ENCODE data around the gene CLBA1. TPM values are rescaled to one million over a fixed set of nuclear protein-coding genes. Genes with fewer than 3 reads are reported as not detected.

Gene CLBA1
- total and polyA plus RNA-seq, 5 donors from 2014 or later: 0.32 to 1.1 (median 0.92) TPM; not detected in 1

DNA sequence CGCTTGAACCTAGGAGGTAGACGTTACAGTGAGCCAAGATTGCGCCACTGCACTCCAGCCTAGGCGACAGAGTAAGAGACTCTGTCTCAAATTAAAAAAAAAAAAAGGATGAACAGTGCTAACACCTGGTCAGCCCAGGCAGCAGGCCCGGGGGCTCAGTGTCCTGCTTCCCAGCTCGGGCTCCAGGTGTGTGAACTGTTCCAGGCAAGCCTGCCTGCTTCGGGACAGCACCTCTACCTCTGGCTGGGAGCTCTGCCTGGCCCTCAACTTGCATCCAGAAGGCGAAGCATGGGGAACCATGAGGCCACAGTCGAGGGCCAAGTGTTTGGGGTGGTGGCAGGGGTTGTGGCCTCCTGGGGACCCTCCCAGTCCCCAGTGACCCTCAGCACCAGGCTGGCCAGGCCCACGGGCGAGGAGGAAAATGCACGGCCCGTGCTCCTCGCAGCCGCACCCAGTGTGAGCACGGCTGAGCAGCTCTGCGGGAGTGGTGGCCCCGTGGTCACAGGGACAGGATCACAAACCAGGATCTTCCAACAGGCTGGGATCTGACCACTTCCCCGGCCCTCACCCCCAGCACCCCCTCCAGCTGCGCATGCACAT is 19.8 kb downstream of the CLBA1 start:
- Mint-ChIP-seq H3K36me3 (peaks cover 8% of the 10 kb centered on the region), H3K9me3 (no peaks in the 10 kb centered on the region), H3K4me3 (no peak overlapping the region), H3K27ac (no peak overlapping the region), H3K27me3 (no peaks in the 10 kb centered on the region), H3K4me1 (peaks cover 0 to 2% (median 0%) of the 10 kb centered on the region in 4 donors)
- H3K9me3 ChIP-seq (ENCODE audit: control insufficient read depth in 2 of 2, low read length in 2 of 2): no peaks in the 10 kb centered on the region
- H3K27me3 ChIP-seq (ENCODE audit: control insufficient read depth, insufficient read depth, low read length): no peaks in the 10 kb centered on the region
- no peak overlapping the region for H3K4me3 ChIP-seq (ENCODE audit: low read depth, low read length)
- H3K36me3 ChIP-seq (ENCODE audit: control insufficient read depth, insufficient read depth, low read length): peaks cover 26% of the 10 kb centered on the region
- ATAC-seq (ENCODE audit: low read depth in 2 of 2) (no peak), DNase-seq (no peak)
- no peaks in the 10 kb centered on the region for H3K4me1 ChIP-seq (ENCODE audit: control insufficient read depth, insufficient read depth, low read length, poor library complexity, severe bottlenecking)
- H3K27ac ChIP-seq (ENCODE audit: insufficient read depth, low read length, poor library complexity, severe bottlenecking): no peak overlapping the region

DNA sequence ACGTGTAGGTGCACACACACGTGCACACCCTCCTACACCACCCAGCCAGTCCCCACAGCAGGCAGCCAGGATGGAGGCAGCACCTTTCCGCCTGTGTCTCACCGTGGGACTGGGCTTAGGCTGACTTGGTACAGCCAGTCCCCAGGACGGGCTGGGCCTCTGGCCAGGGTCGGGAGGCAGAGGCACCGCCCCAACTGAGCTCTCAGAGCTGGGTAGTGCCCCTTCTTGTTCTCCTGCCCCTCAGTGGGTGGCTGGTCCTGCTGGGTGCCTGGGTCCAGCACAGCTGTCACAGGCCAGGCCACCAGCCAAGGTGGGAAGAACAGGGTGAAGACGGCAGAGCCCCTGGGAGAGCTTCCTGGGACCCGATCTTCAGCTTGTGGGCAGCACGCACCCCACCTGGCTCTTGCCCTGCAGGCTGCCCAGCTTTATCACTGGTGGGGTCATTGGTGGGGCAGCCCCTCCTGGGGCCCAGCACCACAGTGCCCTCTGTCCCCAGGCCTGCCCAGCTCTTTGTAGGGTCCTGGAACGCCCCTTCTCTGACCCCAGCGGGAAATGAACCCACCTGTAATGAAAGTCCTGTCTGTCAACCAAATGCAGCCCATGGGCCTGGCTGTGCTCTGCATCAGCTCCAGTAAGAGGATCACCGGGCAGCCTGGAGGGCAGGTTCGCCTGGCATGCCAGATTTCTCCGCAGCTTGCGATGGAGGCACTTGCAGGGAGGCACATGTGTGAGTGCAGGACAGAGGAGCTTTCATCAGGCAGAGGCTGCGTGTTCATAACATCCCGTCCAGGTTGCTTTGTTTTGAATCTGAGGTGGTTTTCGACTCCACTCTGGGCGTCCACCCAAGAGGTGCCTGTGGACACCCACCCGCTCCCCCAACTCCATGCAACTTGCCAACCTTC is 20.6 kb downstream of the CLBA1 start:
- H3K36me3 Mint-ChIP-seq: peaks cover 8% of the 10 kb centered on the region
- Histone ChIP-seq H3K4me1 (ENCODE audit: control insufficient read depth, insufficient read depth, low read length, poor library complexity, severe bottlenecking) (no peaks in the 10 kb centered on the region), H3K4me3 (ENCODE audit: low read depth, low read length) (no peak overlapping the region), H3K9me3 (ENCODE audit: control insufficient read depth in 2 of 2, low read length in 2 of 2) (no peaks in the 10 kb centered on the region), H3K27ac (ENCODE audit: insufficient read depth, low read length, poor library complexity, severe bottlenecking) (no peak overlapping the region), H3K36me3 (ENCODE audit: control insufficient read depth, insufficient read depth, low read length) (peaks cover 34% of the 10 kb centered on the region), H3K27me3 (ENCODE audit: control insufficient read depth, insufficient read depth, low read length) (no peaks in the 10 kb centered on the region)
- no peak overlapping the region for H3K27ac Mint-ChIP-seq
- no peak for ATAC-seq (ENCODE audit: low read depth in 2 of 2)
- peaks cover 0 to 2% (median 0%) of the 10 kb centered on the region in 4 donors for H3K4me1 Mint-ChIP-seq
- H3K9me3 Mint-ChIP-seq: no peaks in the 10 kb centered on the region
- H3K4me3 Mint-ChIP-seq: no peak overlapping the region
- H3K27me3 Mint-ChIP-seq: no peaks in the 10 kb centered on the region
- no peak for DNase-seq

DNA sequence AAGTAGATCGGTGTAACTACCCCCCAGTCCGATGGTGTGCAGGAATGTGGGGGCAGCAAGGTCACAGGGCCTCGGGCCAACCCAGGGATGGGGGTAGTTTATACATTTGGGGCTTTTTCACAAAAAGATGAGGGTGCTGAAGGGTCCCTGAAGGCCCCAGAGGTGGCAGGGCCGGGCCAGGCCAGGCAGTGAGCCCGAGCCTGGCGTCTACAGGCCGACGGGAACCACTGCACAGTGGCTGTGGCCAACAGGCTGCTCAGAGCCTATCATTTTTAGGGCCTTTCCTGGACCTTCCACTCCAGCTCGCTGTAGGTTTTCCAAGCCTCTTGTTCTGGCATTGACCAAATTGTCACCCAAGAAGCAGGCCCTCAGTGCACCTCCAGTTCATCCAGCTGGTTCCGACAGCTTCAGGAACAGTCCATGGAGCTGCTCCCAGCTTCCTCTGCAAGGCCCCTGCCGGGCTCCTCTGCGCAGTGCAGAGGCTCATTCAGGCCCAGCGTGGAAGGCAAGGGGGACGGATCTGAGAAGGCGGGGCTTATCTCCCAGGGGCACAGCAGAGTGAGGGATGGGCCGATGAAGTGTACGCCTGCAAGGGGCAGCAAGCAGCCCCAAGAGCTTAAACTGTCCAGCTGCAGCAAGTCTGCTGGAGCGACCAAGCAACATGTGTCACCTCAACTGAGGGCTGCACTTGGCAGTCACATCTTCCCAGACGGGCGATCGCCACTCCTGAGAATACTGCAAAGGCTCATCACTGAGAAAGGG is 21.4 kb downstream of the CLBA1 start:
- H3K4me3 Mint-ChIP-seq: no peak overlapping the region
- peaks cover 8% of the 10 kb centered on the region for H3K36me3 Mint-ChIP-seq
- H3K4me1 ChIP-seq (ENCODE audit: control insufficient read depth, insufficient read depth, low read length, poor library complexity, severe bottlenecking): peaks cover 3% of the 10 kb centered on the region
- no peak overlapping the region for H3K27ac Mint-ChIP-seq
- H3K9me3 ChIP-seq (ENCODE audit: control insufficient read depth in 2 of 2, low read length in 2 of 2): no peaks in the 10 kb centered on the region
- no peak overlapping the region for H3K4me3 ChIP-seq (ENCODE audit: low read depth, low read length)
- H3K9me3 Mint-ChIP-seq: no peaks in the 10 kb centered on the region
- DNase-seq: no peak
- H3K4me1 Mint-ChIP-seq: peaks cover 0 to 5% (median under 1%) of the 10 kb centered on the region in 4 donors
- H3K27me3 Mint-ChIP-seq: no peaks in the 10 kb centered on the region
- H3K27me3 ChIP-seq (ENCODE audit: control insufficient read depth, insufficient read depth, low read length): no peaks in the 10 kb centered on the region
- ATAC-seq (ENCODE audit: low read depth in 2 of 2): no peak
- H3K27ac ChIP-seq (ENCODE audit: insufficient read depth, low read length, poor library complexity, severe bottlenecking): no peak overlapping the region
- peaks cover 40% of the 10 kb centered on the region for H3K36me3 ChIP-seq (ENCODE audit: control insufficient read depth, insufficient read depth, low read length)

DNA sequence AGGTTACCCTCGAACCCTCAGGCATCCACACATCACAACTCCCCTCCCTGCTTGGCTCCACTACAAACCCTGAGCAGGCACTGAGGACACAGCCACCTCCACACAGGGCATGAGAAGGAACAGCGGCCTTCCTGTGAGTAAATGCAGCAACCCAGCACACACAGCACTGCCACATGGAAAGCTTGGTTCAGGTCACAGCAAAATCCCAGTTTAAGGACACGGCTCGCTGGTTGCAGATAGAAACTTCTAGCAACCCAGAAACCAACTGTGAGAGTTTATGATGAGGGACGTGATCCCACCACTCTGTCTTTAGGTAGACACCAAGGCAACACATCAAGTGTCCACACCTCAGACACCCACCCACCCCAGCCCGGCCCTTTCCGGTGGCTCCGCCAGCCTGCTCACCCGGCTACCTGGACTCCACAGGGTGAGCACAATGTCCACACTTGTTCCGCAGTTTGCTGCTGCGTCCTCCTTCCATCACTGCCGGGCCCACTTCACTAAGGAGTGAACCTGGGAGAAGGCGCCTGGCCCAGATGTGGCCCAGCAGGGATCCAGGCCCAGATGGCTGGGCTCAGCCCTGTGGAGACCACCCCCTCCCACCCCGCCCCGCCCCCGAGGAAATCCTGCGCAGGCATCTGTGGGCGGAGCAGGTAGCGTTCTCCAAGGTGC is 22.1 kb downstream of the CLBA1 start:
- Histone ChIP-seq H3K36me3 (ENCODE audit: control insufficient read depth, insufficient read depth, low read length) (peaks cover 40% of the 10 kb centered on the region), H3K27ac (ENCODE audit: insufficient read depth, low read length, poor library complexity, severe bottlenecking) (no peak overlapping the region), H3K9me3 (ENCODE audit: control insufficient read depth in 2 of 2, low read length in 2 of 2) (no peaks in the 10 kb centered on the region), H3K27me3 (ENCODE audit: control insufficient read depth, insufficient read depth, low read length) (no peaks in the 10 kb centered on the region), H3K4me1 (ENCODE audit: control insufficient read depth, insufficient read depth, low read length, poor library complexity, severe bottlenecking) (peaks cover 7% of the 10 kb centered on the region), H3K4me3 (ENCODE audit: low read depth, low read length) (no peak overlapping the region)
- no peak for ATAC-seq (ENCODE audit: low read depth in 2 of 2)
- Mint-ChIP-seq H3K4me3 (no peak overlapping the region), H3K27me3 (no peaks in the 10 kb centered on the region), H3K36me3 (peaks cover 8% of the 10 kb centered on the region), H3K4me1 (peaks cover 0 to 11% (median 1%) of the 10 kb centered on the region in 4 donors), H3K27ac (no peak overlapping the region), H3K9me3 (no peaks in the 10 kb centered on the region)
- no peak for DNase-seq

DNA sequence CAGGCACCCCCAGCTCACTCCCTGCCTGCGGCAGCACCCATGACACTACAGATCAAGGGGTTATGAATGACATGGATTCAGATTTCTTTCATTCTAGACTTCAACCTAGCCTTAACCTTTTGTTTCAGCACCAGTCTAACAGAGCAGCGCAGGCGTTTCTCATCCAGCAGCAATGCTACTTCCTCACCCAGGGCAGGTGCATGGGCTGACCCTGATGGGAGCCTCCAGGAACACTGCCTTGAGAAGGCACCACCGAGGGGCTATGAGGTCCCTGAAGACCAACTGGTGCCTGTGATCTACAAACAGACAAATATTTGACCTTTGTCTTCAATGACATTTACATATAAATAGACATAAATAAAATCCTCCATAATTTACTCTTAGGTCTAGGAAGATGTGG is 24.5 kb downstream of the CLBA1 start:
- no peak for DNase-seq
- Mint-ChIP-seq H3K4me1 (peaks cover 7 to 33% (median 20%) of the 10 kb centered on the region in 4 donors), H3K36me3 (peaks cover 12% of the 10 kb centered on the region), H3K27ac (no peak overlapping the region), H3K9me3 (no peaks in the 10 kb centered on the region), H3K4me3 (no peak overlapping the region), H3K27me3 (no peaks in the 10 kb centered on the region)
- H3K27me3 ChIP-seq (ENCODE audit: control insufficient read depth, insufficient read depth, low read length): no peaks in the 10 kb centered on the region
- peaks cover 40% of the 10 kb centered on the region for H3K36me3 ChIP-seq (ENCODE audit: control insufficient read depth, insufficient read depth, low read length)
- H3K27ac ChIP-seq (ENCODE audit: insufficient read depth, low read length, poor library complexity, severe bottlenecking): no peak overlapping the region
- no peaks in the 10 kb centered on the region for H3K9me3 ChIP-seq (ENCODE audit: control insufficient read depth in 2 of 2, low read length in 2 of 2)
- H3K4me3 ChIP-seq (ENCODE audit: low read depth, low read length): no peak overlapping the region
- peaks cover 21% of the 10 kb centered on the region for H3K4me1 ChIP-seq (ENCODE audit: control insufficient read depth, insufficient read depth, low read length, poor library complexity, severe bottlenecking)
- no peak for ATAC-seq (ENCODE audit: low read depth in 2 of 2)

DNA sequence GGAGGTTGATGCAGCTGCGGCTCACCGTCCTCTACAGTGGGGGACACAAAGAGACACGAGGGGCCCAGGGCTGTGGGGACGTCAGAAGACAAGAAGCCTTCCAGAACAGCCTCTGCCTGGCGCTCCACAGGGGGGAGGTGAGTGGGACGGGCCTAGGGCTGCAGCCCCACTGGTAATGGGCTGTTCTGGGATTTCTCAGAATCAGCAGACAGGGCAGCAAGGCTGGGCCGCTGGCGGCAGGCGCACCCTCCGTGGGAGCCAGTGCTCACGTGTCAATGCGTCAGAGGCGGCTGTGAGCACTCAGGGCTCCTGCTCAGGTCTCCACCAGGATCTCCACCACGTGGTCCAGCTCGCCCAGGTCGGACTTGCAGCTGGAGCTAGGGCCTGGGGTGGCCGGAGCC is 25.3 kb downstream of the CLBA1 start:
- ATAC-seq (ENCODE audit: low read depth in 2 of 2) (no peak), DNase-seq (no peak)
- Mint-ChIP-seq H3K27ac (no peak overlapping the region), H3K9me3 (no peaks in the 10 kb centered on the region), H3K27me3 (no peaks in the 10 kb centered on the region), H3K4me3 (no peak overlapping the region), H3K36me3 (peaks cover 15% of the 10 kb centered on the region), H3K4me1 (peaks cover 11 to 41% (median 25%) of the 10 kb centered on the region in 4 donors)
- no peak overlapping the region for H3K27ac ChIP-seq (ENCODE audit: insufficient read depth, low read length, poor library complexity, severe bottlenecking)
- H3K27me3 ChIP-seq (ENCODE audit: control insufficient read depth, insufficient read depth, low read length): no peaks in the 10 kb centered on the region
- peaks cover 29% of the 10 kb centered on the region for H3K4me1 ChIP-seq (ENCODE audit: control insufficient read depth, insufficient read depth, low read length, poor library complexity, severe bottlenecking)
- no peak overlapping the region for H3K4me3 ChIP-seq (ENCODE audit: low read depth, low read length)
- peaks cover 40% of the 10 kb centered on the region for H3K36me3 ChIP-seq (ENCODE audit: control insufficient read depth, insufficient read depth, low read length)
- no peaks in the 10 kb centered on the region for H3K9me3 ChIP-seq (ENCODE audit: control insufficient read depth in 2 of 2, low read length in 2 of 2)

DNA sequence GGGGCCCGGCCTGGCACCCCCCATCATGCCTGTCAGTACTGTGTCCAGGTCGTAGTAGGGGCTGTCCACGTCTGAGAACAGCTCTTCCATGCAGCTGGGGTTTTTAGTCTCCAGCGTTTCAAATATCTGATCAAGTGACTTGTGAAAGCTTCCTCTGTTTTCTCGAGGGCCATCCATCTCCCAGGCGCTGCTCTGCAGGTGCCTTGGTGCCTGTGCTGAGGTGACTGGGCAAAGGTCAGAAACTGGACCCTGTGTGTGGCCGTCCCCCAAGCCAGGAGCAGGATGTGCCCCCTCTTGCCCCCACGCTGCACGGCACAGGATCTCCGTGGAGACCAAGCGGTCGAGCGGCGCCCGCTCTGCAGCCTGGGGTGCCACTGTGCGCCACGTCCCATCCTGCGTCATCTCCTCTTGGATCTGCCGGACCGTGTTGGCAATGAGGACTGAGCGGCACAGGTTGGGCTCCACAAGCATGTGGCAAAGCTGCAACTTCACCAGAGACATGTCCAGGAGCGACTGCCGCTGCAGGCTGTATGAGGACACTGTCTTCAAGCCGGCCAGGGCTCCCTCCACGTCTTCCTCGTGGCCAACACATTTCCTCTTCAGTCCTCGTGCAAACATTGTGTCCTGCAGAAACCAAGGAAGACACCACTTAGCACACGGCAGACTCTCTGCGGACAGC is 25.9 kb downstream of the CLBA1 start:
- Histone ChIP-seq H3K36me3 (ENCODE audit: control insufficient read depth, insufficient read depth, low read length) (peaks cover 40% of the 10 kb centered on the region), H3K27ac (ENCODE audit: insufficient read depth, low read length, poor library complexity, severe bottlenecking) (no peak overlapping the region), H3K27me3 (ENCODE audit: control insufficient read depth, insufficient read depth, low read length) (no peaks in the 10 kb centered on the region), H3K4me1 (ENCODE audit: control insufficient read depth, insufficient read depth, low read length, poor library complexity, severe bottlenecking) (peaks cover 33% of the 10 kb centered on the region), H3K4me3 (ENCODE audit: low read depth, low read length) (no peak overlapping the region), H3K9me3 (ENCODE audit: control insufficient read depth in 2 of 2, low read length in 2 of 2) (no peaks in the 10 kb centered on the region)
- H3K4me1 Mint-ChIP-seq: peaks cover 15 to 47% (median 31%) of the 10 kb centered on the region in 4 donors
- peaks cover 16% of the 10 kb centered on the region for H3K36me3 Mint-ChIP-seq
- no peaks in the 10 kb centered on the region for H3K27me3 Mint-ChIP-seq
- DNase-seq: no peak
- H3K27ac Mint-ChIP-seq: no peak overlapping the region
- no peaks in the 10 kb centered on the region for H3K9me3 Mint-ChIP-seq
- H3K4me3 Mint-ChIP-seq: no peak overlapping the region
- ATAC-seq (ENCODE audit: low read depth in 2 of 2): no peak
